ENCODE data around the gene BLACAT1.

DNA sequence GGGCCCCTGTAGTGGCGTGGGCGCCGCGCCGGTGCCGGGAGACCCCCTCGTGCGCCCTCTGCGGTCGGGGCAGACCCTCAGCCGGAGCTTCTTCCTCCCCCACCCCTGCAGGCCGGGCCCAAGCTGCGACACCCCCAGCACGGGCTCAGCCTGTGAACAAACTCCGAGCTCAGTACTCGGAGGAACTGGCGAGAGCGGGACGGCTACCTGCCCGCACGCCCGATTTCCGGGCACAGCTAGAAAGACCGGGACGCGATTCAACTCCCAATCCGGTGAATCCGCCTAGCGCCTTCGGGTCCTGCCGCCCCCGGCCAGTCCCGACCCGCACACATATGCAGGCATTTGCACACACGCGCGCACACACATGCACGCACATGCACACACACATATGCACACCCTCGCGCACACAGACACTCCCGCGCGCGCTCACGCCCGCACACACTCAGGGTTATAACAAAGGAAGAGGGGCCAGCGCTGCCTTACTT, 580 bp upstream of the BLACAT1 start:
- TF ChIP-seq, protein P1, sequence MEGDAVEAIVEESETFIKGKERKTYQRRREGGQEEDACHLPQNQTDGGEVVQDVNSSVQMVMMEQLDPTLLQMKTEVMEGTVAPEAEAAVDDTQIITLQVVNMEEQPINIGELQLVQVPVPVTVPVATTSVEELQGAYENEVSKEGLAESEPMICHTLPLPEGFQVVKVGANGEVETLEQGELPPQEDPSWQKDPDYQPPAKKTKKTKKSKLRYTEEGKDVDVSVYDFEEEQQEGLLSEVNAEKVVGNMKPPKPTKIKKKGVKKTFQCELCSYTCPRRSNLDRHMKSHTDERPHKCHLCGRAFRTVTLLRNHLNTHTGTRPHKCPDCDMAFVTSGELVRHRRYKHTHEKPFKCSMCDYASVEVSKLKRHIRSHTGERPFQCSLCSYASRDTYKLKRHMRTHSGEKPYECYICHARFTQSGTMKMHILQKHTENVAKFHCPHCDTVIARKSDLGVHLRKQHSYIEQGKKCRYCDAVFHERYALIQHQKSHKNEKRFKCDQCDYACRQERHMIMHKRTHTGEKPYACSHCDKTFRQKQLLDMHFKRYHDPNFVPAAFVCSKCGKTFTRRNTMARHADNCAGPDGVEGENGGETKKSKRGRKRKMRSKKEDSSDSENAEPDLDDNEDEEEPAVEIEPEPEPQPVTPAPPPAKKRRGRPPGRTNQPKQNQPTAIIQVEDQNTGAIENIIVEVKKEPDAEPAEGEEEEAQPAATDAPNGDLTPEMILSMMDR (IDR thresholded peaks at IDR 0.05): no peak
- TF ChIP-seq POLR2A (IDR thresholded peaks at IDR 0.05): no peak

Data from body of pancreas (tissue), 4 donors.